ENCODE data around the gene STX4.
A peak's percentile ranks its signal among the peaks of the same experiment; 100 is the strongest.

The STX4 gene

DNA sequence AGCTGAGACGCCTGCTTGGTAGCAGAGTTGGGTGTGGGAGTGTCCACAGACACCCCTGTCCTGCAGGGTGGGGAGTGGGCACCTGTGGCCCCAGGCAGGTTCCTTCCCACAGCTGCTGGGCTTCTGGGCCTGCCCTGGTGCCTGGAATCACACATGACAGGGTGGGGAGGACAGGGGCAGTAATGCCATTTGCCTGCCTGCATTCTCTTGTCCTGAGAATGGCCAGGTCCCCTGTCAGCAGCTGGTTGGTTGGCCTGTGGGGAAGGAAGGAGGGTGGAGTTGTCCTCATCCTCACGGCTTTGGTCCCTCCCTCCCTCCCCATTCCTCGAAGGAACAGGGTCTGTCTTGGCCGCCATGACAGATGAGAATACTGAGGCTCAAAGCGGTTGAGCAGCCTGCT is 50.2 kb downstream of the STX4 start:
- DNase-seq (ENCODE audit: insufficient read length) (no peak), FAIRE-seq (no peak)
- TF ChIP-seq TAF1 (IDR thresholded peaks at IDR 0.05; ENCODE audit: borderline replicate concordance, low read depth, low read length): no peak
- no peak for TF ChIP-seq POLR2A (IDR thresholded peaks at IDR 0.05; ENCODE audit: low read depth, low read length)
- no peak for TF ChIP-seq POLR2AphosphoS5 (IDR thresholded peaks at IDR 0.05; ENCODE audit: low read depth, low read length)

DNA sequence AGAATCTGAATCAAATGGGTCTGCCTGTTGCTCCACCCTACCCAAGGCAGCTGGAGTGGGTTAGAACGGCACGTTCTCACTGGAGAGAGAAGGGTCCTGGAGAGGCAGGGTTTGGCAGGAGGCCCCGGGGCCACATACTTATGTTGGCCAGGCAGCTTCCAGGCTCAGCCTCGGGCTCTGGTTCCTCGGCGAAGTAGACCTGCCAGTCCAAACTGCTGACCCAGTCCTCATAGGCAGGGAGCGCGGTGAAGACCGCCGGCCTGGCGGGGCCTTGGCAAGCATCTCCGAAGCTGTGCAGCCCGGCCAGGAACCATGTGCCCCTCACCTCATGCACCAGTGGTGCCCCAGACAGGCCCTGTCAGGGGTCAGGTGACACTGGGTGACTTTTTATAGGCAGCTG is 50.6 kb downstream of the STX4 start:
- TF ChIP-seq POLR2A (IDR thresholded peaks at IDR 0.05; ENCODE audit: low read depth, low read length) (0 out of 2 replicates have a peak, but pooled peaks have one; percentile 3), TAF1 (IDR thresholded peaks at IDR 0.05; ENCODE audit: borderline replicate concordance, low read depth, low read length) (no peak)
- no peak for FAIRE-seq

DNA sequence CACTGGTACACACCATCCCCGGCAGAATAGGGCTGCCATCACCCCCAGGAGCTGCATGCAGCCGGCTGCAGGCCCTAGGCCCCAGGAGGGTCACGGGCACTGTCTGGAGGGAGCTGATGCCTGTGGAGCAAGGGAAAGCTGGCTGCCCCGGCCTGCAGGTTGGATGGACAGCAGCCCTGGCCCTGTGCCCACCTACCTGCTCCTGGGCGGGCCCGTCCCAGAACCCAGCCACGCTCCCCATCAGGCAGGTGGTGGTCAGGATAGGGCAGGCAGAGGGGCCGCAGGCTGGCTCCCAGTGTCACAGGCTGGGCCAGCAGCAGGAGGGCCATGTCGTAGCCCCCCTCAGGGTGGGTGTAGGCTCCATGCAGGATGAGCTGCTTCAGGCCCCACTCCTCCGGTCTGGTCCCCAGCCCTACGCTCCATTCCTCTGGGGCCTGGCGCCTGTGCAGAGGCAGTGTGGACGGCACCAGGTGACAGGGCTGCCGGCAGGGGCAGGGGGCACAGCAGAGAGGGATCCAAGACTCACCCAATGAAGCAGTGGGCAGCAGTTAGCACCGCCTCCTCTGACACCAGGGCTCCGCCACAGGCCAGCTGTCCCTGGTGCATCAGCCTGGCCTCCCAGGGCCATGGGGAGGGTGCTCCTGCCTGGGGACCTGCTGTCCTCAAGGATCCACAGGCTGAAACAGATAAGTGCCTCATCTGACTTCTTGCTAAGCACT is 51.4 kb downstream of the STX4 start:
- TF ChIP-seq POLR2AphosphoS5 (IDR thresholded peaks at IDR 0.05; ENCODE audit: low read depth, low read length) (no peak), TAF1 (IDR thresholded peaks at IDR 0.05; ENCODE audit: borderline replicate concordance, low read depth, low read length) (no peak), POLR2A (IDR thresholded peaks at IDR 0.05; ENCODE audit: low read depth, low read length) (no peak)
- FAIRE-seq (no peak), DNase-seq (ENCODE audit: insufficient read length) (no peak)

More for the DNA sequence above, 50.6 kb downstream of the STX4 start:
- DNase-seq (ENCODE audit: insufficient read length): no peak

DNA sequence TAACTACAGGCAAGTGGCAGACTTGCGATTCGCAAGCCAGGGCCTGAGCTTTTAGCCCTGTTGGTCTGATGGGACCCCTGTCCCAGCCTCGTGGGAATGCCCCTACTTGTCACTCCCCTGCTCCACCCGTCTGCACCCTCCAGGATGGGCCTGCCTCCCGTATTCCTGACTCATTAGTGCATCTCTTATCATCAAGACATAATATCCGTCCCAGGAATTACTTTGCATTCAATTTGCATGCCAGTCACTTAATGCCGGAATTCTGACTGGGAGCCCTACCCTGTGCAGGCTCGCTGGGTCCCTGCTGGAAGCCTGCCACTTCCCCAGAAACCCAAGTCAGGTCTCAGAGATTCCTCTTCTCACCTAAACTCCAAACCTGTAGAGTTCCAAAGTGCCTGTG is 52.1 kb downstream of the STX4 start:
- no peak for TF ChIP-seq POLR2AphosphoS5 (IDR thresholded peaks at IDR 0.05; ENCODE audit: low read depth, low read length)
- no peak for TF ChIP-seq TAF1 (IDR thresholded peaks at IDR 0.05; ENCODE audit: borderline replicate concordance, low read depth, low read length)
- no peak for TF ChIP-seq POLR2A (IDR thresholded peaks at IDR 0.05; ENCODE audit: low read depth, low read length)
- DNase-seq (ENCODE audit: insufficient read length): no peak
- FAIRE-seq: no peak

DNA sequence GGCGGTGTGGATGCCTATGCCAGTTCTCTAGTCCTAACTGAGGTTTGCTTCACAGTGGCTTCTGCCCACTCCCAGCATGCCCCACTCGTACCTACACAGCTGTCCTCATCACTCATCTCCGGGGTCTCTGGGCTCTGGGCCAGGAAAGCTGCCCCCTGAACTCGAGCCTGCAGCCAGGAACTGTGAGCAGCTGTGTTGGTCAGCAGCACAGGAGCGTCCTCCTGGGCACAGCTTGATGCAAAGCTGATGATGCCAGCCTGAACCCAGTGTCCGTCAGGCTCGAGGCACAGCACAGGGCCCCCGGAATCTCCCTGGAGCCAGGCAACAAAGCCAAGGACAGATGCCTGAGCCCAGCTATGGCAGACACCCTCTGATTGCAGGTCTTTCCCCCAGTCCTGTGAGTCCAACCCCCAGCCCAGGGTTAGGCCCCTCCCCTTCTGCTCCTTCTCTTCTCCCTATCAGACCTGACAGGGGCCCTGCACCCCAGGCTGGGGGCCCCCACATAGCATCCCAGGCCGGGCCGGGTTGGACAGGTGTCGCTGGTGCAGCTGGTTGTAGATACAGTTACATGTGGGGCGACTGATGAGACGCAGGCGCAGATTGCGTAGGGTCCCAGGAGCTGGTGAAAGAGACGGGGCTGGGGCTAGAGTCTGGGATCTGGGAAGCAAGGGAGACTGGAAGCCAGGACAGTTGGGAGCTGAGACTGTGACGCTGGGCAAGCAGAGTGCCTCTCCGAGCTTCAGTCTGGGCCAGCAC is 52.7 kb downstream of the STX4 start:
- DNase-seq (ENCODE audit: insufficient read length): no peak
- FAIRE-seq: no peak
- TF ChIP-seq TAF1 (IDR thresholded peaks at IDR 0.05; ENCODE audit: borderline replicate concordance, low read depth, low read length) (no peak), POLR2A (IDR thresholded peaks at IDR 0.05; ENCODE audit: low read depth, low read length) (no peak), POLR2AphosphoS5 (IDR thresholded peaks at IDR 0.05; ENCODE audit: low read depth, low read length) (no peak)

DNA sequence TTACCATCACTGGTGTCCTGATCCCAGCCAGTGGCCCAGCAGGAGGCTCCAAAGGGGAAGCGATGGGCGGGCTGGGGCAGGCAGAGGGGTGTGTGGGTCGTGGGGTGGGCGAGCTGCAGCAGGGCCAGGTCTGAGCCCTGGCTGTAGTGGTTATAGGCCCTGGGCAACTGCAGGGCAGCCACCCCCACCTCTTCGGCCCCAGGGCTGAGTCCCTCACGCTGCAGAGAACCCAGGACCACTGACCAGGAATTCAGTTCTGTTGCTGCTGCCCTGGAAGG is 53.2 kb downstream of the STX4 start:
- TF ChIP-seq TAF1 (IDR thresholded peaks at IDR 0.05; ENCODE audit: borderline replicate concordance, low read depth, low read length): no peak
- no peak for TF ChIP-seq POLR2A (IDR thresholded peaks at IDR 0.05; ENCODE audit: low read depth, low read length)
- no peak for TF ChIP-seq POLR2AphosphoS5 (IDR thresholded peaks at IDR 0.05; ENCODE audit: low read depth, low read length)
- DNase-seq (ENCODE audit: insufficient read length) (no peak), FAIRE-seq (no peak)

DNA sequence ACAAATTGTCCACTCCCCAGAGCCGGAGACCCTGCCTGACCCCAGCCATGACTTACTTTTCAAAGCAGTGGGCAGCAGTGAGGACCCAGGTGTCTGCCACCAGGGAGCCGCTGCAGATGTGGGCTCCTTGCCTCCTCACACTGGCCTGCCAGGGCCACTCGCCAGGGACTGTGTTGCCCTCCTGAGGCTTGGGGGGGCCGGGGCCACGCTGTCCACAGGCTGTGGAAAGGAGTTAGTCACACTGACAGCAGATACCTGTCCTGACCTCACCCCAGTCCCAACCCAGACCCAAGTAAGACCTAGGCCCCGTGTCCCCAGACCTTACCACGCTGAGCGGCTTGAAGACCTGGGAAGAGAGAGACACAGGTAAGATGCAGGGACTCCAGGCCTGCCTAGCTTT is 54.1 kb downstream of the STX4 start:
- DNase-seq (ENCODE audit: insufficient read length) (no peak), FAIRE-seq (no peak)
- TF ChIP-seq POLR2A (IDR thresholded peaks at IDR 0.05; ENCODE audit: low read depth, low read length): no peak
- no peak for TF ChIP-seq POLR2AphosphoS5 (IDR thresholded peaks at IDR 0.05; ENCODE audit: low read depth, low read length)
- TF ChIP-seq TAF1 (IDR thresholded peaks at IDR 0.05; ENCODE audit: borderline replicate concordance, low read depth, low read length): no peak

DNA sequence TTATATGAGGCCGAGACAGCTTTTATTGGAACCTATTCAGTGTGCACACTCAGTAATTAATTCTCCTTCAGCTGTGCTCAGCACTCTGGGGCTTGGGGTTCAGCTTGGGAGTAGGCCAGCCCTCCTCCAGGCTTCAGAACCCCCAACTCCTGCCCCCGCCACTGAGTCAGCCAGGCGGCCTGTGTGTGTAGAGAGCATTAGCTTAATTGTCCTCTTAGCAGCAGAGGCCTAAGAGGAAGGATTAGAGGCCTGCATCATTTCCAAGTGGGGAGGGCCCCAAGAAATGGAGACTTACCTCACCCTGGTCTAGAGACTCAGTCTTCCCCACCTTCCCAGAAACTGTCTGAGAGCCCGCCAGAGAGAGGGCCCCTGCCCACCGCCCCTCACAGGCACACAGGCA is 54.6 kb downstream of the STX4 start:
- DNase-seq (ENCODE audit: insufficient read length) (no peak), FAIRE-seq (no peak)
- TF ChIP-seq POLR2AphosphoS5 (IDR thresholded peaks at IDR 0.05; ENCODE audit: low read depth, low read length) (no peak), TAF1 (IDR thresholded peaks at IDR 0.05; ENCODE audit: borderline replicate concordance, low read depth, low read length) (no peak), POLR2A (IDR thresholded peaks at IDR 0.05; ENCODE audit: low read depth, low read length) (no peak)

DNA sequence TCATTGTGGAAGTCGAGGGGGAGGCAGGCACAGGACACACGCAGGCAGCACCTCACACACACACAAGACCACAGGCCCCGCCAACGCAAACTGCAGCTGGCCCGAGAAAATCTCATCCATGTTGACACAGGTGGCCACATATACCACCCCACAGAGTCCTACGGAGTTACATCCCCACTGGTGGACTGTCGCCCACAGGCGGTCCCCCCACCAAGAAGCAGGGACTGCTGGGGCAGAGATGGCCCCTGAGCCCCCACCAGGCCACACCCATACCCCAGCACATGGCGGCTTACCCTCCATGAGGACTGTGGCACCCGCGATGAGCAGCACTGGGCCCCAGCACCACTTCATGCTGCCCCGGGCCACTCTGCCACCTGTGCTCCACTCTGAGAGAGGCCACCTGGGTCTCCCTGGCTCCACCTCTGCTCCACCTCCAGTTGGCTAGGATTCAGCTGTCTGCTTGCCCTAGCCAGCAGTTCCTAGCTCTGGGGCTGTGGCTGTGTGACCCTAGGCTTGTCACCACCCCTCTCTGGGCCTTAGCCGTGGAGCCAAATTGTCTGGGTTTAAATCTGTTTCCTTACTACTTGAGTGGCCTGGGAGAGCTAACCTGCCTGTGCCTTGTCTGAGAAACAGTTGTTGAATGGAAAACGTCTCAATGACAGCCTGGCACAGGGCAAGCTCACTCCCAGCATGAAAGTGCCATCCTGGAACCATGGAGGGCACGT is 55.3 kb downstream of the STX4 start, which contains the start of gene PRSS53:
TSS of gene PRSS53 (minus strand) at position 485 of the 725 bp plus-strand sequence. CDS start at position 351, 134 bp downstream.
- DNase-seq (ENCODE audit: insufficient read length) (no peak), FAIRE-seq (no peak)
- no peak for TF ChIP-seq POLR2A (IDR thresholded peaks at IDR 0.05; ENCODE audit: low read depth, low read length)
- no peak for TF ChIP-seq TAF1 (IDR thresholded peaks at IDR 0.05; ENCODE audit: borderline replicate concordance, low read depth, low read length)
- TF ChIP-seq POLR2AphosphoS5 (IDR thresholded peaks at IDR 0.05; ENCODE audit: low read depth, low read length): no peak

DNA sequence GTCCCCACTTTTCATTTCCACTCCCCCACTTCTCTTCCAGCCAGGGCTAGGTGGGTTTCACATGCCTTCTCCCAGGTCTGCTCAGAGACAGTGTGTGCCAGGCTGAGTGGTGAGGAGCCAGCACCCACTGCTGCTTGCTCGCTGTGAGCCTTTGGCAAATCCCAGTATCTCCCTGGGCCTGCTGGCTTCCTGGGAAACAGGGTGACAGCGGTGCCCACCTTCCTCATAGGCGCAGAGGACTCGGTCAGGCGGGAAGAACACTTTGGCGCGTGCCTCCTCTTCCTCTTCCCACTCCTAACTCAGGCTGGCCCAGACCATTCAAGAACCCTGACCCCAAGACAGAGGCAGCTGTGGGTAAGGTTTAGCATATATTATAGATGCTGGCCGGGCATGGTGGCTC is 55.8 kb downstream of the STX4 start:
- no peak for TF ChIP-seq POLR2AphosphoS5 (IDR thresholded peaks at IDR 0.05; ENCODE audit: low read depth, low read length)
- FAIRE-seq (no peak), DNase-seq (ENCODE audit: insufficient read length) (no peak)
